ENCODE data around the gene COL12A1. TPM values are rescaled to one million over a fixed set of nuclear protein-coding genes. Genes with fewer than 3 reads are reported as not detected.

COL12A1 gene
- total and polyA plus RNA-seq, 4 experiments from 2014 or later = not detected

- peaks cover 3% of the 10 kb centered on the region for H3K27me3 ChIP-seq (ENCODE audit: insufficient read depth, low read length)
- Mint-ChIP-seq H3K4me1 (peaks cover 0 to 5% (median 4%) of the 10 kb centered on the region in 4 donors), H3K9me3 (peaks cover 0 to 6% (median 0%) of the 10 kb centered on the region in 8 donors), H3K27ac (no peak overlapping the region), H3K27me3 (peaks cover 9 to 10% of the 10 kb centered on the region in 2 donors), H3K36me3 (no peaks in the 10 kb centered on the region), H3K4me3 (peak overlapping the region in 3 of 8 donors; percentile 31 to 63 (median 49))
- no peak overlapping the region for H3K4me3 ChIP-seq (ENCODE audit: low read length in 2 of 2)
- no peaks in the 10 kb centered on the region for H3K9me3 ChIP-seq (ENCODE audit: control insufficient read depth in 1 of 2, low read length in 2 of 2)
- H3K36me3 ChIP-seq (ENCODE audit: insufficient read depth, low read length) = no peaks in the 10 kb centered on the region
- POLR2A ChIA-PET (ENCODE audit: partially characterized antibody) = no interaction called here
- CTCF ChIA-PET (ENCODE audit: partially characterized antibody) = no interaction called here
- DNase-seq = no peak
- intact Hi-C loops (cut with micrococcal nuclease) = no loop called here
- H3K27ac ChIP-seq (ENCODE audit: low read depth, low read length) = no peak overlapping the region
- H3K4me1 ChIP-seq (ENCODE audit: insufficient read depth, low read length) = no peaks in the 10 kb centered on the region
These were observed 120.9 kb downstream of the COL12A1 start for GRCh38 chr6:75084872-75085381.

- intact Hi-C loops (cut with micrococcal nuclease) = no loop called here
- H3K9me3 ChIP-seq (ENCODE audit: control insufficient read depth in 1 of 2, low read length in 2 of 2) = no peaks in the 10 kb centered on the region
- Mint-ChIP-seq H3K4me3 (no peak overlapping the region), H3K9me3 (peaks cover 0 to 7% (median 0%) of the 10 kb centered on the region in 8 donors), H3K27me3 (peaks cover 7 to 10% of the 10 kb centered on the region in 2 donors), H3K4me1 (peaks cover 0 to 5% (median 4%) of the 10 kb centered on the region in 4 donors), H3K36me3 (no peaks in the 10 kb centered on the region), H3K27ac (no peak overlapping the region)
- no peaks in the 10 kb centered on the region for H3K36me3 ChIP-seq (ENCODE audit: insufficient read depth, low read length)
- peaks cover 3% of the 10 kb centered on the region for H3K27me3 ChIP-seq (ENCODE audit: insufficient read depth, low read length)
- no peaks in the 10 kb centered on the region for H3K4me1 ChIP-seq (ENCODE audit: insufficient read depth, low read length)
- H3K4me3 ChIP-seq (ENCODE audit: low read length in 2 of 2) = no peak overlapping the region
- ChIA-PET POLR2A (ENCODE audit: partially characterized antibody) (no interaction called here), CTCF (ENCODE audit: partially characterized antibody) (no interaction called here)
- no peak overlapping the region for H3K27ac ChIP-seq (ENCODE audit: low read depth, low read length)
- no peak for DNase-seq
These were observed 121.8 kb downstream of the COL12A1 start for GRCh38 chr6:75084018-75084417.

GRCh38 chr6:75081921-75082320, 123.9 kb downstream of the COL12A1 start:
- Histone ChIP-seq H3K27me3 (ENCODE audit: insufficient read depth, low read length) (peaks cover 3% of the 10 kb centered on the region), H3K36me3 (ENCODE audit: insufficient read depth, low read length) (no peaks in the 10 kb centered on the region), H3K27ac (ENCODE audit: low read depth, low read length) (no peak overlapping the region), H3K9me3 (ENCODE audit: control insufficient read depth in 1 of 2, low read length in 2 of 2) (no peaks in the 10 kb centered on the region), H3K4me3 (ENCODE audit: low read length in 2 of 2) (no peak overlapping the region), H3K4me1 (ENCODE audit: insufficient read depth, low read length) (no peaks in the 10 kb centered on the region)
- peaks cover 7 to 10% of the 10 kb centered on the region in 2 donors for H3K27me3 Mint-ChIP-seq
- H3K27ac Mint-ChIP-seq = no peak overlapping the region
- POLR2A ChIA-PET (ENCODE audit: partially characterized antibody) = interaction anchor here (0.6 kb wide), 1 partner anchor 925 kb away, joined by 3 read pairs; no protein-coding TSS in a partner anchor
- H3K36me3 Mint-ChIP-seq = no peaks in the 10 kb centered on the region
- CTCF ChIA-PET (ENCODE audit: partially characterized antibody) = no interaction called here
- intact Hi-C loops (cut with micrococcal nuclease) = no loop called here
- DNase-seq = no peak
- H3K4me1 Mint-ChIP-seq = peaks cover 0 to 5% (median 4%) of the 10 kb centered on the region in 4 donors
- H3K4me3 Mint-ChIP-seq = no peak overlapping the region
- peaks cover 0 to 7% (median 0%) of the 10 kb centered on the region in 8 donors for H3K9me3 Mint-ChIP-seq

- no peak overlapping the region for H3K27ac ChIP-seq (ENCODE audit: low read depth, low read length)
- ChIA-PET CTCF (ENCODE audit: partially characterized antibody) (no interaction called here), POLR2A (ENCODE audit: partially characterized antibody) (no interaction called here)
- intact Hi-C loops (cut with micrococcal nuclease) = no loop called here
- no peaks in the 10 kb centered on the region for H3K36me3 ChIP-seq (ENCODE audit: insufficient read depth, low read length)
- Mint-ChIP-seq H3K27me3 (peaks cover 7 to 10% of the 10 kb centered on the region in 2 donors), H3K27ac (no peak overlapping the region), H3K4me1 (peaks cover 0 to 5% (median 4%) of the 10 kb centered on the region in 4 donors), H3K36me3 (no peaks in the 10 kb centered on the region), H3K9me3 (peaks cover 0 to 7% (median 0%) of the 10 kb centered on the region in 8 donors), H3K4me3 (no peak overlapping the region)
- no peaks in the 10 kb centered on the region for H3K4me1 ChIP-seq (ENCODE audit: insufficient read depth, low read length)
- H3K27me3 ChIP-seq (ENCODE audit: insufficient read depth, low read length) = peaks cover under 1% of the 10 kb centered on the region
- H3K4me3 ChIP-seq (ENCODE audit: low read length in 2 of 2) = no peak overlapping the region
- H3K9me3 ChIP-seq (ENCODE audit: control insufficient read depth in 1 of 2, low read length in 2 of 2) = no peaks in the 10 kb centered on the region
- DNase-seq = no peak
These were observed 124.8 kb downstream of the COL12A1 start for GRCh38 chr6:75081047-75081446.

GRCh38 chr6:75079589-75079988, 126.3 kb downstream of the COL12A1 start:
- Mint-ChIP-seq H3K4me3 (no peak overlapping the region), H3K27ac (no peak overlapping the region), H3K36me3 (no peaks in the 10 kb centered on the region), H3K9me3 (peaks cover 0 to 6% (median 0%) of the 10 kb centered on the region in 8 donors), H3K4me1 (peaks cover 0 to 4% (median 2%) of the 10 kb centered on the region in 4 donors), H3K27me3 (peaks cover 2 to 3% of the 10 kb centered on the region in 2 donors)
- Histone ChIP-seq H3K36me3 (ENCODE audit: insufficient read depth, low read length) (no peaks in the 10 kb centered on the region), H3K4me1 (ENCODE audit: insufficient read depth, low read length) (no peaks in the 10 kb centered on the region), H3K27me3 (ENCODE audit: insufficient read depth, low read length) (no peaks in the 10 kb centered on the region), H3K27ac (ENCODE audit: low read depth, low read length) (no peak overlapping the region), H3K9me3 (ENCODE audit: control insufficient read depth in 1 of 2, low read length in 2 of 2) (no peaks in the 10 kb centered on the region), H3K4me3 (ENCODE audit: low read length in 2 of 2) (no peak overlapping the region)
- ChIA-PET CTCF (ENCODE audit: partially characterized antibody) (no interaction called here), POLR2A (ENCODE audit: partially characterized antibody) (no interaction called here)
- DNase-seq = no peak
- intact Hi-C loops (cut with micrococcal nuclease) = no loop called here

- ChIA-PET POLR2A (ENCODE audit: partially characterized antibody) (no interaction called here), CTCF (ENCODE audit: partially characterized antibody) (no interaction called here)
- no peaks in the 10 kb centered on the region for H3K9me3 ChIP-seq (ENCODE audit: control insufficient read depth in 1 of 2, low read length in 2 of 2)
- Mint-ChIP-seq H3K4me3 (no peak overlapping the region), H3K4me1 (no peaks in the 10 kb centered on the region), H3K36me3 (no peaks in the 10 kb centered on the region), H3K27me3 (no peaks in the 10 kb centered on the region), H3K27ac (no peak overlapping the region), H3K9me3 (peaks cover 0 to 4% (median 0%) of the 10 kb centered on the region in 8 donors)
- H3K4me3 ChIP-seq (ENCODE audit: low read length in 2 of 2) = no peak overlapping the region
- no peaks in the 10 kb centered on the region for H3K36me3 ChIP-seq (ENCODE audit: insufficient read depth, low read length)
- H3K27ac ChIP-seq (ENCODE audit: low read depth, low read length) = no peak overlapping the region
- no peak for DNase-seq
- H3K27me3 ChIP-seq (ENCODE audit: insufficient read depth, low read length) = no peaks in the 10 kb centered on the region
- intact Hi-C loops (cut with micrococcal nuclease) = no loop called here
- no peaks in the 10 kb centered on the region for H3K4me1 ChIP-seq (ENCODE audit: insufficient read depth, low read length)
These were observed 128.2 kb downstream of the COL12A1 start for GRCh38 chr6:75077701-75078100.

- CTCF ChIA-PET (ENCODE audit: partially characterized antibody) = no interaction called here
These were observed 129.8 kb downstream of the COL12A1 start for GRCh38 chr6:75076009-75076408.

More at GRCh38 chr6:75076009-75076408, 129.8 kb downstream of the COL12A1 start:
- Mint-ChIP-seq H3K4me3 (no peak overlapping the region), H3K27me3 (no peaks in the 10 kb centered on the region), H3K27ac (no peak overlapping the region), H3K4me1 (no peaks in the 10 kb centered on the region), H3K36me3 (no peaks in the 10 kb centered on the region), H3K9me3 (peaks cover 0 to 4% (median 0%) of the 10 kb centered on the region in 8 donors)
- Histone ChIP-seq H3K36me3 (ENCODE audit: insufficient read depth, low read length) (no peaks in the 10 kb centered on the region), H3K4me3 (ENCODE audit: low read length in 2 of 2) (no peak overlapping the region), H3K4me1 (ENCODE audit: insufficient read depth, low read length) (no peaks in the 10 kb centered on the region), H3K27me3 (ENCODE audit: insufficient read depth, low read length) (no peaks in the 10 kb centered on the region), H3K27ac (ENCODE audit: low read depth, low read length) (no peak overlapping the region), H3K9me3 (ENCODE audit: control insufficient read depth in 1 of 2, low read length in 2 of 2) (no peaks in the 10 kb centered on the region)
- intact Hi-C loops (cut with micrococcal nuclease) = no loop called here
- DNase-seq = no peak
- POLR2A ChIA-PET (ENCODE audit: partially characterized antibody) = no interaction called here

Measured in CD4-positive, alpha-beta memory T cell (primary cell).